ENCODE data around the gene GPR45.

GPR45 gene

GRCh38 chr2:105255979-105256378, 14.4 kb downstream of the GPR45 start:
- no peak for DNase-seq

GRCh38 chr2:105256431-105257047, 15.0 kb downstream of the GPR45 start:
- no peak for DNase-seq

- DNase-seq, result no peak
These were observed 16.4 kb downstream of the GPR45 start for GRCh38 chr2:105257981-105258380.

DNA sequence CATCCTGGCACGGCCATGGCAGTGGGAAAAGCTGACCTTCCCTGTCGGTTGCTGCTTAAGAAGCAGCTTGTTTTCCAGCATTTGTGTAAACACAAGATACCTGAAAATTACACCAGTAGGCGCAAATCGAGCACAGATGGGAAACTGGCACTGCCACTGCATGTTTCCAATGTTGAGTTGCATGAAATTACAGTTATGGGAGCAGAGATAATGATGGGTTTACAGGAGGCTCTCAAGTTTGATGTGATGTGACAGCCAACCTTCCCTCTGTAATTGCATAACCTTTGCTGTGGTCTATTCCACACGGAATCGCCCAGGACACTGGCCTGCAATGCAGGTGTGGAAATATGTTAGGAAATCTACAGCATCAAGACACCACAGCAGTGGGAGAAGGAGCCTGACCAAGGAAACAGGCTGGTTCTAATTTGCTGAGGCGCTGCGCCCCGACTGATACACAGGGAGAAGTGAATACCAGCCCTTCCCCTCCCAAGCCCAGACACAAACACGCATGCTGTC, 17.4 kb downstream of the GPR45 start:
- peak; percentile 29 for DNase-seq

DNA sequence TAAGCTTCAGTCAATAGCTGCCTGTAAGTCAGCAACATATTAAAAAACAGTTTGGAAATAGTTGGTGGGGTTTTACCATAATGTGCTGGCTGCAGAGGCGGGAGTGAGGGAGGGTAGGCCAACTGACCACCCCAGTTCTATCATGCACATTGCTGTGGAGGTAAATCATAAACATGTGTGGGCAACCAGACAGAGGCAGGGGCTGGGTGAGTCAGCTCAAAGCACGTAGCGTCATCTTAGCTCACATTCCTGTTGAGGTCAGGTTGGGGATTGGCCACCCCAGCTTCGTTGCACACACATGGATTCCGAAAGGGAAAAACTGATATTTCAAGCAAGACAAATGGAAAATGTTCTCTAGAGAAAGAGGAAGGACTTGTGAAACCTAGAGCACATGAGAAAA, 19.5 kb downstream of the GPR45 start:
- no peak for DNase-seq

GRCh38 chr2:105262651-105263091, 21.1 kb downstream of the GPR45 start:
- no peak for DNase-seq

DNA sequence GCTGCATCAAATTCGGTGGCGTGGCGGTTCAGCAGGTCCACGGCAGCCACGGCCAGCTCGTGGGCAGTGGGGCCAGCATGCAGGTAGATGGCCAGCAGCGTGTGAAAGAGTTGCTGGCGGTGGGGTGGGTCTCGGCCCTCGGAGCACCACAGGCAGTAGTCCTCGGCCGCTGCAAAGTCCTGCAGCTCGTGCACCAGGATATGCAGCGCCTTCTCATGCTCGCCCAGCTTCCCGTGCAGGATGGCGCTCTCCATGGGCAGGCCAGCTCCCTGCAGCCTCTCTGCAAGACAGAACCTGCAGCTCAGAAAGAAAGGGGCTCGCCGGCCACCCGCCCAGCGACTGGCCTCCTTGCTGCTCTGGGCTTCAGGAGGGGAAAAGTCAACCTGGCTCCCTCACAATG, 27.9 kb downstream of the GPR45 start:
- DNase-seq, result no peak

GRCh38 chr2:105271393-105272045, 30.0 kb downstream of the GPR45 start:
- no peak for DNase-seq

- no peak for DNase-seq
These were observed 30.6 kb downstream of the GPR45 start for GRCh38 chr2:105272176-105272575.

DNA sequence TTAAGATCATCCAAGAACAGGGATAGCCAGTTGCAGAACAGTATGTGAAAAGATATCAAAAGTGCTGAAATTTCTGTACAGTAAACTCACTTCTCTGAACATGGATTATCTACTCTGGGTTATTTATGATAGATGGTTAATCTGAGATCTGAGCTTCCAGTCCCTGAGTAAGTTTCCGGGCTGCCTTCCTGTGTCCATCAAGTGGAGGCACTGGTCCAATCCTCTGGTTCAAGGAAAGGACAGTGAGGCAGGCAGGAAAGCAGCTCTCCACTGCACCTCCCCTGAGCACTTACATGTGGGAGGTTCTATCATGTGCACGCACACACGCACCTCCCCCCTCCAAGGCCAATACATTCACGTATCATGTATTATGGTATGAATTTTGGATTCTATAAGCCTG, 32.5 kb downstream of the GPR45 start:
- no peak for DNase-seq

- no peak for DNase-seq
These were observed 37.1 kb downstream of the GPR45 start for GRCh38 chr2:105278654-105279053.

DNA sequence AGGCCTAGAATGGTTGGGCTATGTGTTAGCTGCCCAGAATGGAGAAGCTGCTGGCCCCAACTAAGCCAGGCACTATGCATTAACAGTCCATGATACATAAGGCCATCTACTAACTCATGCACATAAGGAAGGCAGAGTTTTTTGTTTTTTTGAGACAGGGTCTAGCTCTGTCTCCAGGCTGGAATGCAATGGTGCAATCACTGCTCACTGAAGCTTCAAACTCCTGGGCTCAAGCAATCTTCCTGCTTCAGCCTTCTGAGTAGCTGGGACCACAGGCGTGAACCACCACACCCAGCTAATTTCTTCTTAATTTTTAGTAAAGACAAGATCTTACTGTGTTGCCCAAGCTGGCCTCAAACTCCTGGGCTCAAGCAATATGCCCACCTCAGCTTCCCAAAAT, 37.6 kb downstream of the GPR45 start:
- DNase-seq, result no peak

DNA sequence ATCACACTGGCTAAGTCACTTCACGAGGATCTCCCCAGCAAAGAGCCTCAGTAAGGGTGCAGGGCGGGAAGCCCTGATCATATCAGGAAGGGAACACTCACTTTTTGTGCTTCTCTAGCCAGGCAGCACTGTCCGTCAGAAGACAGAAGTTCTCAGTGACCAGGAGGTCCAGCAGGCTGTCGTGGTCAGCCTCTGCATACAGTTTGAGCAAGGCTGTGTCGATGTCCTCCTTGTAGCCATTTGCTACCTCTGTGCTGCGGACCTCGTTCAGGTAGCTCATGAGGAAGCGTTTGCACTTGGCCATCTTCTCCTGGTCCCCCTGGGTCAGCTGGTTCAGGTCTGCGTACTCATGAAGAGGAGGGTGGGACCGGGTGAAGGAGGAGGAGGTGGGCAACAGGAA, 38.7 kb downstream of the GPR45 start:
- DNase-seq, result no peak

DNA sequence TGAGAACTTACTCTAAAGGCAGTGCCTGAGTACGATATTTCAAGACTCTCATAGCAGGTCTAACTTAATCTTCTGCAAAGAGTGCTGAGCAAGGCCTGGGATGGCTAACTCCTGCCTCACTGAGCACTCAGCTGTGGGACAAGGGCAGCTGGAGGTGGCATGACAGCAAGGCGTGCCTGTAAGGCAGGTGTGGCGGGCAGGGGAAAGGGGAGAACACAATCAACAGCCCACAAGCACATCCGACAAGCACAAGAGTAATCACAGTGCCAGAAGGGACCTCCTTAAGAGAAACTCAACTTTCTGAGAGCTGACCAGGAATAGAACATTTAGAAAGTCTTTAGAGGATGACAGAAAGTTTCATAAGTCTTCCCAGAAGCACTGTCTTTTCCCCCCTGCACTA, 42.0 kb downstream of the GPR45 start:
- no peak for DNase-seq

DNA sequence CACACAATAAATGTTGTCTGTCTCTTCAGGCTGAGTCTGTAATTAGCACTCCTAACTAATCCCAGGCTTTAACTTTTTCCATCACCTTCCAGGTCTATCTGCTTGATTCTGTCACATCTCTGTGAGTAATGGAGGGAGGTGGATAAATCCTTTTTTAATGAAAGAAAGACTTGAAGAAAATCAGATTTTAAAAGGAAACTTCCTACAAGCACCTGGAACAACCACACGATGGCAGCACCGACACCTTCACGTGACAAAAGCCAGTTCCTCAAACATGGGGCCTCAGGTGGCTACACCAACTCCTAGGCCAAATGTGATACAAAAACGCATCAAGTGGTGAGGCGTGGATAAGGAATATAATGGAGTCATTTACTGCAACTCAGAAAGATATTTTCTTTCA, 46.1 kb downstream of the GPR45 start:
- no peak for DNase-seq

GRCh38 chr2:105288133-105288532, 46.6 kb downstream of the GPR45 start:
- no peak for DNase-seq

GRCh38 chr2:105290981-105291660, 49.6 kb downstream of the GPR45 start:
- DNase-seq, result no peak

DNA sequence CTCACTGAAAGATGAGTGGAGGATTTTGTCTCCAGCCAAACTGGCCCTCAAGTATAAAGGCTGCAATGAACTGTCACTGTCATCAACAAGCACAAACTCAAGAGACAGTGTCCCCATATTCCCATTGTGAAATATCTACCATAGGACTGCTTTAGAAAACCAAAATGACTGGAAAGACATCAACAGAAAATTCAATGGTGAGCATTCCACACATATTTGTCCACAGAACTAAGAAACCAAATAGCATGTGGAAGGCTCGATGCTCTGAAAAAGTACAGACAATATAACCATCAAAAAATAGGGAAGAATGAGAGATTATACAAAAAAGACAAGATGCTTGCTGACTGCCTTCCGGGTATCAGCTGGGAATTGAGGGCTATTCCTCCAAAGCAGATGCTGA, 50.4 kb downstream of the GPR45 start:
- DNase-seq, result no peak

Data from NCI-H1417 treated with DMSO at 0.1 percent for 48 hours (cell line).